Fibroblast of peridontal ligament (primary cell): ENCODE measurements around the gene EVC2.

Source experiments
- DNase-seq: peaks from one replicate; pipeline ENCODE4 v3.0.0-alpha.2; 2010; ENCODE audit errors: extremely low read depth

EVC2 gene, protein sequence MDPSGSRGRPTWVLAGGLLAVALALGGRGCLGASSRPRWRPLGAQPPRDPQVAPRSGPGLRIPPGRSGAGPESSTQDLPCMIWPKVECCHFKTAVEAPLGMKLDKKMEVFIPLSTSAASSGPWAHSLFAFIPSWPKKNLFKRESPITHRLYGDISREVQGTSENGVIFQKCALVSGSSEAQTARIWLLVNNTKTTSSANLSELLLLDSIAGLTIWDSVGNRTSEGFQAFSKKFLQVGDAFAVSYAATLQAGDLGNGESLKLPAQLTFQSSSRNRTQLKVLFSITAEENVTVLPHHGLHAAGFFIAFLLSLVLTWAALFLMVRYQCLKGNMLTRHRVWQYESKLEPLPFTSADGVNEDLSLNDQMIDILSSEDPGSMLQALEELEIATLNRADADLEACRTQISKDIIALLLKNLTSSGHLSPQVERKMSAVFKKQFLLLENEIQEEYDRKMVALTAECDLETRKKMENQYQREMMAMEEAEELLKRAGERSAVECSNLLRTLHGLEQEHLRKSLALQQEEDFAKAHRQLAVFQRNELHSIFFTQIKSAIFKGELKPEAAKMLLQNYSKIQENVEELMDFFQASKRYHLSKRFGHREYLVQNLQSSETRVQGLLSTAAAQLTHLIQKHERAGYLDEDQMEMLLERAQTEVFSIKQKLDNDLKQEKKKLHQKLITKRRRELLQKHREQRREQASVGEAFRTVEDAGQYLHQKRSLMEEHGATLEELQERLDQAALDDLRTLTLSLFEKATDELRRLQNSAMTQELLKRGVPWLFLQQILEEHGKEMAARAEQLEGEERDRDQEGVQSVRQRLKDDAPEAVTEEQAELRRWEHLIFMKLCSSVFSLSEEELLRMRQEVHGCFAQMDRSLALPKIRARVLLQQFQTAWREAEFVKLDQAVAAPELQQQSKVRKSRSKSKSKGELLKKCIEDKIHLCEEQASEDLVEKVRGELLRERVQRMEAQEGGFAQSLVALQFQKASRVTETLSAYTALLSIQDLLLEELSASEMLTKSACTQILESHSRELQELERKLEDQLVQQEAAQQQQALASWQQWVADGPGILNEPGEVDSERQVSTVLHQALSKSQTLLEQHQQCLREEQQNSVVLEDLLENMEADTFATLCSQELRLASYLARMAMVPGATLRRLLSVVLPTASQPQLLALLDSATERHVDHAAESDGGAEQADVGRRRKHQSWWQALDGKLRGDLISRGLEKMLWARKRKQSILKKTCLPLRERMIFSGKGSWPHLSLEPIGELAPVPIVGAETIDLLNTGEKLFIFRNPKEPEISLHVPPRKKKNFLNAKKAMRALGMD

DNA sequence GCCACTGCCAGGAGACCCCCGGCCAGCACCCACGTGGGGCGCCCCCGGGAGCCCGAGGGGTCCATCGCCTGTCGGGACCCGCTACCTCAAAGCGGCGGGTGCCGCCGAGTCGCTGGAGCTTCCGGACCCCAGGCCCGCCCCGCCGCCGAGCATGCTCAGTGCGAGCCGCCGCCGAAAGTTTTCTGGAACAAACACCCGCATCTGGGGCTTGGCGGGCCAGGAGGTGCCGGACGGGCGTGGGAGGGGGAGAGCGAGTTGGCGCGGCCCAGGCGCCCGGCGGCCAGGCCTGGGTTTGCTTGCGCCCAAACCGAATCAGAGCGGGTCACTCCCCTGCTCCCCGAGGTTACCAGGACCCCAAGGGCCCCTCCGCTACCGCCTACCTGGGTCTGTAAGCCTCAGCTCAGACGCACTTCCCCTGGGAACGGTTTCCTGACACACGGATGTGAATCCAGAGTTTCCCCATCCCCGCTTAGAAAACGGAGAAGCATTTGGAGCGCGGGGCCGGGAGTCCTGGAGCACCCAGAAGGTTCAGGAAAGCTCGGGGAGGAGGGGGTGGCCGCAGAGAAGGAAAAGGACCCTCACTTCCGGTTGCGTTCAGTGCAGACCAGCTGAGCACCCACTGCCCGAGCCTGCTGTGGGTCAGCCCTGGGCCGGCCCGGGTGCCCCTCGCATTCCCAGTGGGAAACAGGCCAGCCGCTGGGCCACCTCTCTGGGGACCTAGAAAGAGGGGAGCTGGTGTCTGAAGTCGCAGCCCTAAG, at the start of gene EVC2:
Gene EVC2 (minus strand): TSS at position 111 of the 758 bp plus-strand sequence. CDS start 46 bp downstream, at position 65.
- peak; percentile 53 for DNase-seq

DNA sequence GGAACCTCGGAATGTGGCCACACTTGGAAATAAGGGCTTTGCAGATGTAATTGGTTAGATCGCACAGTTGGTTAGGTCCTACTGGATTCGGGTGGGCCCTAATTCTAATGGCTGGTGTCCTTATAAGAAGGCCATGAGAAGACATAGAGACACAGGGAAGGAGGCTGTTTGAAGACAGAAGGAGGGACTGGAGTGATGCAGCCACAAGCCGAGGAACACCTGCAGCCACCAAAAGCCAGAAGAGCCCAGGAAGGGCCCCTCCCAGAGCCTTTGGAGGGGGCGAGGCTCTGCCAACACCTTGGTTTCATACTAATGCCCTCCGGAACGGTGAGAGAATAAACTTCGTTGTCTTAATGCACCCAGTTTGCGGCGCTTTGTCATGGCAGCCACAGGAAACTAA, 49.6 kb upstream of the EVC2 start:
- no peak for DNase-seq

DNA sequence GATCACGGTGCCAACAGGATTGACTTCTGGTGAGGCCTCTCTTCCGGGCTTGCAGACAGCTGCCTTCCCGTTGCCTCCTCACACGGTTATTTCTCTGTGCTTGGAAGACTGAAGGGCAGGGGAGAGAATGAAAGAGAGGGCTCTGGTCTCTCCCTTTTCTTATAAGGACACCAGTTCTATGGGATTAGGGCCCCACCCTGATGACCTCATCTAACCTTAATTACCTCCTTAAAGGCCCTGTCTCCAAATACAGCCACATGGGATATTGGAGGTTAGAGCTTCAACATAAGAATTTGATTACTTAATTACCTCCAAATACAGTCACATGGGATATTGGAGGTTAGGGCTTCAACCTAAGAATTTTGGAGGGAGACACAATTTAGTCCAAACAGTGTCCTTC, 49.2 kb upstream of the EVC2 start:
- no peak for DNase-seq

DNA sequence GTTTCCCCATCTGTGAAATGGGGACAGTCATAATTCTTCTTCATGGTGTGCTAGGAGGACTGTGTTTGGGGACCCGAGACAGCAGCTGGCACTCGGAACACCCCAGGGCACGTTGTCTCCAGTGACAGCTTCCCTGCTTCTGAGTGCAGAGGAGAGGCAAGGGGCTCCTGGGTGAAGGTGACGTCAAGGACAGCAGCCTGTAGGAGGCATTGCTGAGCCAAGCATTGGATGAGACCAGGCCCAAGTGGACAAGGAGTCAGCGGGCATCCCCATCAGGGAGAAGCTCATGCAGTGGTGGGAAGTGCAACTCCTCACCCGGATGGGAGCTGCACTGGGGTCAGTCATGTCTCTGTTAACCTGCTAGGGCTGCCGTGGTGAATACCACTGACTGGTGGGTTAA, 48.7 kb upstream of the EVC2 start:
- DNase-seq: no peak

DNA sequence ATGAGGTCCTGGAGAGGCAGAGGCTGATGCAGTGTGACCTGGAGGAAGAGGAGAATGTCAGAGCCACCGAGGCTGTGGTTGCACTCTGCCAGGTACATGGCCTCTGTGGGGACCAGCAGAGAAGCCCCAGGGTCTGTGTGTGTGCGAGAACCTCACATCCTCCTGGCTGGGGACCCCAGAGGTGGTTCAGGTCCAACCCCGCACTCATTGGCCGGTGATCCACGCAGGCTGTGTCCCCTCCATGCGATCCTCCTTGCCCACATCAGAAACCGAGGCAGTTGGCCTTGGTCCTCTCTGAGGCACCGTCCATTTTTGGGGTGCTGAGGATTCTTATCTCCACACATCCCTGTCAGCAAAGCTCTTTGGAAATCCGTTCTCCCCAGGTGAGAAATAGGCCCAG, 47.9 kb upstream of the EVC2 start:
- DNase-seq: no peak

DNA sequence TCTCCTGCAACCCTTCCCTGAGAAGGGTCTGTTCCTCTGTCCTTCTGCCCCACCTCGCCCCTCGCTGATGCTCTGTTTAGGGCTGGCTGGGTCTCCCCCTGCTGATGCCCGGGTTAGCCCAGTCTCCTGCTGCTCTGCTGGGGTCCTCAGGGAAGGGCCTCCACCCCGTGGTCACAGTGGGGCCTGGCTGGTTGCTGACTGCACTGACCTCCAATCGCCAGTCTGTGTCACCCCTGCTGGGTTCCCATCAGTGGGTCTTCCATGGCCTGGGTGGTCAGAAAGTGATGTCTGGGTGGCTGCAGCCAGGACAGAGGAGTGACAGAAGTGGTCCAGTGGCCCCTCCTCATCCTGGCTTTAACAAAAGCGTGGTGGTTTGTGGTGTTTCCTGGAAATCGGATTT, 47.3 kb upstream of the EVC2 start:
- DNase-seq: no peak

DNA sequence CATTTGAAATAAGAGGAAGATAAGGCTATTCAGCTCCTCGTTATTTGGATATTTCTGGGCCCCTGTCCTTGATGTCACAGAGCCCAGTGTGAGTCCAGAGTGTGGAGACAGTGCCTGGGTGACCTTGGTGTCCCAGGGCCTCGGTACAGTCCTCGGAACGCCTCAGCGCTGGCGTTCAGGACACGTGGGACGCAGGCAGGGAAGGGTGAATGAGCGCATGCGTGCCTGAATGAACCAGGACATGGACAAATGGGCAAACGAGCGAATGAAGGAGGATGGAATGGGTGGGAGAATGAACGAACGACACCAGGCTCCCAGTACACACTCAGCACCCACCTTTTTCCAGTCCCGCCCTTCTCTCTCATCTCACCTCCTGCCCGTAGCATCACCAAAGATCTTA, 46.8 kb upstream of the EVC2 start:
- no peak for DNase-seq

DNA sequence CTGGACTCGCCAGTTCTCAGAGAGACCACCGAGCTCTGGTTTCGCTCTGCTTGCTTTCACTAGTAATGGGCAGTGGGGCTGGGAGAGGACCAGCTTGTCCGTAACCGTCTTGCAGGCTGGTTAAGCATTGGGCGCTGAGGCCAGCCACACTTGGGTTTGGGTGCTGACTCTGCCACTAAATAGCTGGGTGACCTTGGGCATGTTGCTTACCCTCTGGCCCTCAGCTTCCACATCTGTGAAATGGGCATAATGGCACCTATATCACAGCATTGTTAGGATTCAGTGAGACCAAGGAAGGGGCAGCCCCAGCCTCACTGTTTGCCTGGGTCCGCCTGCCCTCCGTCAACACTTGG, 46.1 kb upstream of the EVC2 start:
- no peak for DNase-seq

DNA sequence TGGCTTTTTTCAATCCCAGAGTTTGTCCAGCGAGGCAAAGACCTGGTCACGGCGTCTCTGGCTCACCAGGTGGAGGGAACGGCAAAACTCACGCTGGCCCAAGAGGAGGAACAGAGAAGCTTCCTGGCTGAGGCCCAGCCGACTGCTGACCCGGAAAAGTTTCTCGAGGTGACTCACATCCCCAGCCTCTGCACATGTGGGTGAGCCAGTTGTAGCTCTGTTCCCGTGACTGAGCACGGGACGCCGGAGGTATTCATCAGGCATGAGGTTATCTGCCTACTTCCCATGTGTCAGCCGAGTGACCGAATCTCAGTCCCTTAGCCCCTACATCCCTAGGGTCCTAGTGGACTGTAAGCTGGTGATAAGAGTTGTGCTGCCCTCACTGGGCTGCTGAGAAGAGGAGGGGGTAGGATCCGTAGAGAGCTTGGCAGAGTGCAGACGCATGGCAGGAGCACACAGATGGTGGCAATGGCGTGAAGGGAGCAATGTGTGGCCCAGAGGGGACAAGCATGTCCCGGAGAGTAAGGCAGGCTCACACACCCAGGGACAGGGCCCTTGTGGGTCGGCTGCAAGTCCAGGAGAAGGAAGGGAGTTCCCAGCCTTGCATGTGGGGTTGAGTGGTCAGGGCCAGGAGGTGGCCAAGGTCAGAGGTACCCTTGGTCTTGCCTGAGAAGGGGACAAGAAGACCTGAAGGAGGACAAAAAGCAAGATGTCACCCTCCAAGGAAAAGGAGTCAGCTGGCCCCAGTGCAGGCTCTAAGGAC, 45.6 kb upstream of the EVC2 start:
- DNase-seq: peak; percentile 69

DNA sequence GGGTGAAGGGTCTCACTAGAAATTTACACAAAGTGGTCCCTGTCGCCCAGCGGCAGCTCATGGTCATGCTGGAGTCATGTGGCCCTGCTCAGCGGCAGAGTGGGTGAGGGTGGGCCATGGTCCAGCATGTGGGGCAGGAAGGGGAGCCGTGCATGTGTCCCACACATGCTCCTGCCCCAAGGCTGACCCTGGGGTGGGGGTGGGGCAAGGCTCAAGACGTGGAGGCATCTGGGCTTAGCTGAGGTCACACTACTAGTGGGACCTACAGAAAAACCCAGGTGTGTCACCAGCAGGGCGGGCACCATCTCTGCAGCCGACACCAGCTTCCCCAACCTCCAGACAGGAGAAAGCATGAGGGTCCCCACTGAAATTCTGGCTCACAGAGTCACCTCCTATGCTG, 45.0 kb upstream of the EVC2 start:
- DNase-seq: no peak

DNA sequence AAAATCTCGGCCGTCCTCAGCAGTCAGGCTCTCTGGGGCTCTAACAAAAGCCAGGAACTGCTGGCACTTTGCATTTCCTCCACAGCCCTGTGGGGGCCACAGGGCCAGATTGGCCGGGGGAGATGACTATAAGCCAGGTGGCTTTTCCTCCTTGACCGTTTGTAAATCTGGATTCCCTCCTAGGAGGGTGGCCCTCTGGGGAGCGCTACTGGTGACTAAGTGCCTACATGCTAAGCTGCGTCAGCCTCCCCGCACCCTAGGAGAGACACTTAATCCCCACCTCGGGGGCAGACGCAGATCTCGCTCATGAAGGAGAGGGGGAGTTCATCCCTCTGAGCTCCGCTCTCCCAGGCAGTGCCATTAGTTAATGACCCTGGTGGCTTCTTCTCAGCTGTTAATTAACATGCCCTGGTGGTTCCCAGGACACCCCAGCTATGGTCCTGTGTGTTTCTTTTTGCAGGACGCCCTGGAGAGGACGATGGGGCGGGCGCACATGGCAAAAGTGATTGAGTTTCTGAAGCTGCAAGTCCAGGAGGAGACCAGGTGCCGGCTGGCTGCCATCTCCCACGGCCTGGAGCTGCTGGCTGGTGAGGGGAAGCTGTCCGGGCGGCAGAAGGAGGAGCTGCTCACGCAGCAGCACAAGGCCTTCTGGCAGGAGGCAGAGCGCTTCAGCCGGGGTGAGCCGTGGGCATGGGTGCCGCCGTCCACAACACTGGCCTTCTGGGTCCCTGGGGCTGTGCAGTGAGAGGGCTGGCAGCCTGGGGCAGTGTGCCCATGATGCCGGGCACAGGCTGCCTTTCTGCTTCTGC, 44.2 kb upstream of the EVC2 start:
- no peak for DNase-seq

DNA sequence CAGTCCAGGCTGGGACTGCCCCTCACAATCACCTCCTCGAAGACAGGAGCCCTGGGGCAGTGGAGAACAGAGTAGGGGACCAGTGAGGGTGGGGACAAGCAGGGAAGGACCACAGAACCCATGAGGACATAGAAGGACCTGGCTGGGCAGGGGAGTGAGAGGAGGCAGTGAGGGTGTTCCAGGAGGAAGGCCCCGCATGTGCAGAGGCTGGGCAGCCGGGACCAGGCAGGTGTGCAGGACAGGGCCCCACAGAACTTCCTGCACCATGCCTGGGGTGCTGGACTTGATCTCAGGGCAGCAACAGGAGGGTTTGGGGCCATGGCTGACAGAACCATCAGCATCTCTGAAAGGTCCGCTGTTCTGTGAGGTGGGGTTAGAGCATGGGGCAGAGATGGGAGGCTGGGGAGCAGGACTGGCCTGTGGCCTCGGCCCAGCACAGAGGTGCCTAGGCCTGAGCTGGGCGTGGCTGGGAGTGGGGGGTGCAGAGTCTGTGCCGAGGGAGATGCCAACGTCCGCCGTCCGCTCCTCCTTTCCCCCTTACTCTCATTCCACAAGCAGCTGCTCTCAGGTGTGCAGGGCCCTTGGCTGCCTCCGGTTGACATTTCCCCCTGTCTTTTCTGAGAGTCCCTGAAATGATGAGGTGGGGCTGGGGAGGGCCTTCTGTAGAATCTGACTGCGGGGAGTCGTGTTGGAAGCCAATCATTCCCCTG, 43.5 kb upstream of the EVC2 start:
- no peak for DNase-seq

DNA sequence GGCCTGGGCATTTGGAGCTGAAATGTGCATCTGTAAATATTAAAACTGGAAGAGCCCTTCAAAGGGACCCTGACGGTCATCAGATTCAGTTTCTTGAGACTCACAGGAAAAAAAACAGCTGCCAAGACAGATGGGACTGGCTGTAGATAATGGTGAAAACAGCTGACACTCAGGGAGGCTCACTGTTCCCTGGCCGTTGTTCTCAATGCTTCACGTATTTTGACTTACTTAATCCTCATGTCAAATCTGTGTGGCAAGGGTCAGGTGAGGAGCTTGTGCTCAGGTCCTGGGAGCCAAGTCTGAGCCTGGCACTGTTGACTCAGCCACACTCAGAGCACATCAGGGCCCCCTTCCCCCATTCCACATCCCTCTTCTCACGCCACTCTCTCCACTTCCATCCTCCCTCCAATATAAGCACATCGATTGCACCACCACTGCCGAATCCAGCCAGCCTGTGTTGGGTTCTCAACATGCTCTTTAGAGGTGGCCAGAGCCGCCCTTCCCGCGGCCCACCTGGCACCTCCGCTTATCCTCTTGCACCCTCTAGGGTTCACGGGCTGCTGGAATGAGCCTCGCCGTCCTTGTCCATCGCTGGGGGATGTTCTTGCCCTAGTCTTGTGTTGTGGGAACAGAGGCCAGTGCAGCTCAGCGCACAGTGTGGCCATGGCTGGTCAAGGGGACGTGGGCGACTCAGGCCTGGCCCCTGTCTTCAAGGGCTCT, 42.7 kb upstream of the EVC2 start:
- no peak for DNase-seq

DNA sequence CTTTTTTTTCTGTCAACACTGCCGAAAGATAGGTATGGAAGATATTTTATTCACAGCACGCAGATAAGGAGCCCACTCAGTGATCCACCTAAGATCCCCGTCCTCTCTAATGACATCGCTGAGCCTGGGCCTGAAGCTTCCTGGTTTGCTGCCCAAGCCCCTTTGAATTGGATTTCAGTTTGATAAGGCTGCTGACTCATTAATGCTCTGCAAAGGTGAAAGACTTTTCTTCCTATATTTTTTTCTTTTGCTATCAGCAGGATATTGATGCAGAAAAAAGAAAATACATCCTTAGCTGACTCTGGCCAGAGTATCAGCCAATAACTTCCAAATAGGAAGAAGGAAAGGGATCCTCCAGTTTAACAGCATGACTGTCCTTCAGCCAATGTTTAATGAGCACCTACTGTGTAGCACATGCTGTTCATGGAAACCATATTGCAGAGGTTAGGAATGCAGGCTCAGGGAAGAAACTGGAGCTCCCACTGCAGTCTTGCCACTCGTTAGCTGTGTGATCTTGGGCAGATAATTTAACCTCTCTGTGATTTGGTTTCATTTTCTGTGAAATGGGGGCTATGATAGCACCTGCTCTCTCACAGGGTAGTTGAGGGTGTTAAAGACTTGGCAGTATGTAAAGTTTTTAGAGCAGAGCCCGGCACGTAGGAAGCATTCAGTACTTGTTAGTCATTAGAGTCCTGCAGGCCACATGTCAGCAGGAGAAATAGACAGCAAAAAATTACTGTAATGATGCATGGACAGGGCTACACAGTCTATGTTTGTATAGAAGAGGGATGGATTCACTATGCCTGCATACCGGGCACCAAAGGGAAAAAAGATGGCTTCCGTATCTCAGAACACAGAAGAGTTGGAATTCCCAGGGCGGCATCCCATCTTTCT, 41.9 kb upstream of the EVC2 start:
- peak; percentile 31 for DNase-seq

DNA sequence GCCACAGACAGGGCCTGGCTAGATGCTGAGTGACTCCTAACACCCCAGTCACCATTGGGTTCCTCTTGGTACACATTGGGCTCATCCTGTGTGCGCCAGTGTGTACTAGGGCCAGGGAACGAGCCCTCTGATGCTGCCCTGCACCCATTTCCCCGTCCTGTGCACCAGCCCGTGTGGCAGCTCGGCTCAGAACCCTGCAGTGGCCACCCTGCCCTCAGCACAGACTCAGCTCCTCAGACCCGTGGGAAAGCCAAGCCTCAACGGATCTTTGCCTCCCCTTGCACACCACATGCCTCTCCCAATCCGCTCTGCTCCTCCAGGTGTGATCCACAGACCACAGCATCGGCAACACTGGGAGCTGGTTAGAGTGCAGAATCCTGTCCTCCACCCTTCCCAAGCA, 41.2 kb upstream of the EVC2 start:
- DNase-seq: no peak

DNA sequence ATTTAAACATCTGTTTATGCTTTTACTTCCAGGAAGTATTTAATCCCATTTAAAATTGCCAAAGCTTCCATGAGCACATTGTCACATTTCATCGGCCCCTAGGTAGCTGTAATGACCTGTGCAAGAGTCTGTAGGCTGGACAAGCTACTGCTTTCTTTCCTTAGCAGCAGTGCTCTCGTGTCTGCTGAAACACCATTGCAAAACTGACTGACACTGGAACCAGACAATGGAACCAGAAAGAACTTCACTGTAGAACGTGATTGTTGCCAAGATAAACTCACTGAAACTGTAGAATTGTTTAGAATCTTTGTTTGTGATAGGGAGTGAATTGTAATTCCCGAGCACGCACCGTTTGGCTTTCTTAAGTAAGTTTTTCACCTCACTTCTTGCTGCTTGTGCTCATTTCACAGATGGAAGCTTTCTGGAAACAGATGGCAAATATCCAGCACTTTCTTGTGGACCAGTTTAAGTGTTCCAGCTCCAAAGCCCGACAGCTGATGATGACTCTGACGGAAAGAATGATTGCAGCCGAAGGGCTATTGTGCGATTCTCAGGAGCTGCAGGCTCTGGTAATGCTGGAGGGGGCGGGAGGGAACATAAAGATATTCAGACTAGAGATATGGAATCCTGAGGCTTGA, 39.5 kb upstream of the EVC2 start:
- DNase-seq: peak; percentile 100
